Motor neuron (in vitro differentiated cells): Measurements from ENCODE around the gene SLC43A2. TPM values are rescaled to one million over a fixed set of nuclear protein-coding genes. Genes with fewer than 3 reads are reported as not detected.

Source experiments
- ATAC-seq, 8 experiments: fragments of 200-7000 bp; cut with Tn5 transposase; replicated peaks in 6 of 8; 2 replicates each; pipeline ENCODE4 v1.8.0; 2021; ENCODE audit warnings: mild to moderate bottlenecking in 8 of 8, moderate library complexity in 8 of 8
- H3K27ac ChIP-seq, 2 donors: fragments of 250-450 bp; sonication (Bioruptor Pico); 2 replicates each; pipeline ENCODE4 v1.9.0; 2021; ENCODE audit warnings: antibody characterized with exemption in 2 of 2, mild to moderate bottlenecking in 2 of 2, moderate library complexity in 1 of 2
- H3K4me1 ChIP-seq, 2 donors: fragments of 250-450 bp; sonication (Bioruptor Pico); replicated peaks in 1 of 2; 2 replicates each; pipeline ENCODE4 v1.6.1; 2021; ENCODE audit warnings: antibody characterized with exemption in 2 of 2, mild to moderate bottlenecking in 2 of 2, moderate library complexity in 1 of 2
- H3K4me3 ChIP-seq, 5 donors: fragments of 250-450 bp; sonication (Bioruptor Pico); 2 replicates each; pipeline ENCODE4 v1.9.0; 2021; ENCODE audit warnings: antibody characterized with exemption in 5 of 5, mild to moderate bottlenecking in 5 of 5, moderate library complexity in 4 of 5
- WGBS, 10 experiments: fragments of 450-650 bp; shearing (Covaris generic); methylation state at CpG; one replicate each; pipeline ENCODE4 v1.0.0; 2022; 5-methylcytosine and 5-hydroxymethylcytosine counted together
- in situ Hi-C, 9 experiments: fragments of 400-800 bp; cut with MboI; loops; one replicate each; pipeline ENCODE4 v1.15.0; 2021; ENCODE audit warnings: low sequenced_read_pairs in 9 of 9, low pct_unique_long_range_greater_than_20kb in 2 of 9; ENCODE audit not compliant: unreplicated experiment in 9 of 9
- total RNA-seq, 8 experiments: library from RNA; unstranded; fragments of 300-600 nt; gene quantifications; 2 replicates each; pipeline versions ENCODE4 v1.2.3 to v1.2.4, GENCODE V29; 2022

Gene SLC43A2
- total RNA-seq, 8 experiments from 2014 or later = 7.2 to 33.3 (median 25.2) TPM

GRCh38 chr17:1648963-1649843 is 20.6 kb upstream of the SLC43A2 start:
- in situ Hi-C loops = no loop called here
- no CpG with 5 or more reads among the region's 100 CpGs for WGBS, 10 experiments
- Histone ChIP-seq H3K27ac (peak overlapping the region; percentile 46 to 82), H3K4me1 (peaks cover 20 to 35% of the 10 kb centered on the region in 2 donors), H3K4me3 (peak overlapping the region; percentile 36 to 53 (median 46))
- peak; percentile 74 to 85 (median 82) for ATAC-seq

- Histone ChIP-seq H3K27ac (peak overlapping the region; percentile 50 to 82), H3K4me3 (peak overlapping the region; percentile 19 to 53 (median 27)), H3K4me1 (peaks cover 20 to 44% of the 10 kb centered on the region in 2 donors)
- peak in 3 of 8 experiments; percentile 1 to 5 (median 2) for ATAC-seq
- in situ Hi-C loops = no loop called here
- 20 to 65% (median 40%) methylated on average over 2 to 16 of the region's 54 CpGs; no CpG with 5 or more reads in 4 of the 10 experiments for WGBS, 10 experiments
Observed at GRCh38 chr17:1648173-1648962, 19.7 kb upstream of the SLC43A2 start.

GRCh38 chr17:1647802-1648171 is 19.2 kb upstream of the SLC43A2 start:
- ATAC-seq = no peak
- no peak overlapping the region for H3K4me3 ChIP-seq
- no peak overlapping the region for H3K27ac ChIP-seq
- in situ Hi-C loops = no loop called here
- 60 to 100% (median 85%) methylated on average over 1 to 7 of the region's 11 CpGs; no CpG with 5 or more reads in 5 of the 10 experiments for WGBS, 10 experiments
- H3K4me1 ChIP-seq = peaks cover 20 to 46% of the 10 kb centered on the region in 2 donors

- no peak overlapping the region for H3K27ac ChIP-seq
- H3K4me3 ChIP-seq = no peak overlapping the region
- WGBS, 10 experiments = 100% methylated on average over 1 to 2 of the region's 13 CpGs; no CpG with 5 or more reads in 5 of the 10 experiments
- in situ Hi-C loops = no loop called here
- H3K4me1 ChIP-seq = peaks cover 20 to 47% of the 10 kb centered on the region in 2 donors
- no peak for ATAC-seq
Observed at GRCh38 chr17:1646199-1646875, 17.7 kb upstream of the SLC43A2 start.

- Histone ChIP-seq H3K4me1 (peaks cover 20 to 47% of the 10 kb centered on the region in 2 donors), H3K4me3 (no peak within 1 kb of the TSS), H3K27ac (peak within 1 kb of the TSS in 1 of 2 donors; percentile 59)
- in situ Hi-C loops = no loop called here
- ATAC-seq = no peak
- 20 to 92% (median 56%) methylated on average over 1 to 10 of the region's 25 CpGs; no CpG with 5 or more reads in 7 of the 10 experiments for WGBS, 10 experiments
Observed at GRCh38 chr17:1645207-1646171, 16.9 kb upstream of the SLC43A2 start, which contains the start of gene SCARF1. Gene SCARF1, minus strand, starts transcription at chr17:1645732. Its CDS starts 35 bp downstream, at chr17:1645697.

- in situ Hi-C loops = no loop called here
- Histone ChIP-seq H3K4me3 (no peak overlapping the region), H3K27ac (peak overlapping the region in 1 of 2 donors; percentile 59), H3K4me1 (peaks cover 19 to 44% of the 10 kb centered on the region in 2 donors)
- no peak for ATAC-seq
- WGBS, 10 experiments = 40 to 85% (median 75%) methylated on average over 1 to 5 of the region's 15 CpGs; no CpG with 5 or more reads in 6 of the 10 experiments
Observed at GRCh38 chr17:1644493-1645206, 16.0 kb upstream of the SLC43A2 start.

GRCh38 chr17:1643999-1644492 is 15.4 kb upstream of the SLC43A2 start:
- H3K4me3 ChIP-seq = no peak overlapping the region
- in situ Hi-C loops = no loop called here
- no peak overlapping the region for H3K27ac ChIP-seq
- WGBS, 10 experiments = 79% methylated on average over 2 of the region's 13 CpGs; no CpG with 5 or more reads in 9 of the 10 experiments
- H3K4me1 ChIP-seq = peaks cover 23 to 48% of the 10 kb centered on the region in 2 donors
- ATAC-seq = no peak

GRCh38 chr17:1643293-1643998 is 14.8 kb upstream of the SLC43A2 start:
- Histone ChIP-seq H3K27ac (no peak overlapping the region), H3K4me3 (peak overlapping the region; percentile 19 to 32 (median 26)), H3K4me1 (peaks cover 28 to 52% of the 10 kb centered on the region in 2 donors)
- peak in 7 of 8 experiments; percentile 38 to 71 (median 59) for ATAC-seq
- in situ Hi-C loops = no loop called here
- no CpG with 5 or more reads among the region's 90 CpGs for WGBS, 10 experiments

- 10 to 100% (median 66%) methylated on average over 1 to 7 of the region's 12 CpGs; no CpG with 5 or more reads in 4 of the 10 experiments for WGBS, 10 experiments
- ATAC-seq = peak in 1 of 8 experiments; percentile 2
- Histone ChIP-seq H3K4me1 (peaks cover 36 to 55% of the 10 kb centered on the region in 2 donors), H3K4me3 (no peak overlapping the region), H3K27ac (no peak overlapping the region)
- in situ Hi-C loops = no loop called here
Observed at GRCh38 chr17:1641065-1641403, 12.4 kb upstream of the SLC43A2 start.

GRCh38 chr17:1640329-1641064 is 11.9 kb upstream of the SLC43A2 start:
- in situ Hi-C loops = no loop called here
- 10 to 100% (median 47%) methylated on average over 1 to 7 of the region's 23 CpGs; no CpG with 5 or more reads in 4 of the 10 experiments for WGBS, 10 experiments
- peaks cover 33 to 50% of the 10 kb centered on the region in 2 donors for H3K4me1 ChIP-seq
- H3K4me3 ChIP-seq = no peak overlapping the region
- ATAC-seq = peak in 1 of 8 experiments; percentile 2
- H3K27ac ChIP-seq = no peak overlapping the region
